ENCODE measurements around the gene GALR3.
"Not testable (repeated sequence)": the region's sequence is repeated elsewhere in the genome, so short reads cannot be mapped to it uniquely, and the experiment has no call there.

GALR3 gene, protein sequence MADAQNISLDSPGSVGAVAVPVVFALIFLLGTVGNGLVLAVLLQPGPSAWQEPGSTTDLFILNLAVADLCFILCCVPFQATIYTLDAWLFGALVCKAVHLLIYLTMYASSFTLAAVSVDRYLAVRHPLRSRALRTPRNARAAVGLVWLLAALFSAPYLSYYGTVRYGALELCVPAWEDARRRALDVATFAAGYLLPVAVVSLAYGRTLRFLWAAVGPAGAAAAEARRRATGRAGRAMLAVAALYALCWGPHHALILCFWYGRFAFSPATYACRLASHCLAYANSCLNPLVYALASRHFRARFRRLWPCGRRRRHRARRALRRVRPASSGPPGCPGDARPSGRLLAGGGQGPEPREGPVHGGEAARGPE

GRCh38 chr22:37823134-37823985 lies at the start of gene GALR3:
Gene GALR3, plus strand, starts transcription at chr22:37823382. Its CDS starts 25 bp downstream, at chr22:37823407.
- DNase-seq, result no peak

- no peak for DNase-seq
These were observed 48.5 kb upstream of the GALR3 start for GRCh38 chr22:37774728-37775127.

DNA sequence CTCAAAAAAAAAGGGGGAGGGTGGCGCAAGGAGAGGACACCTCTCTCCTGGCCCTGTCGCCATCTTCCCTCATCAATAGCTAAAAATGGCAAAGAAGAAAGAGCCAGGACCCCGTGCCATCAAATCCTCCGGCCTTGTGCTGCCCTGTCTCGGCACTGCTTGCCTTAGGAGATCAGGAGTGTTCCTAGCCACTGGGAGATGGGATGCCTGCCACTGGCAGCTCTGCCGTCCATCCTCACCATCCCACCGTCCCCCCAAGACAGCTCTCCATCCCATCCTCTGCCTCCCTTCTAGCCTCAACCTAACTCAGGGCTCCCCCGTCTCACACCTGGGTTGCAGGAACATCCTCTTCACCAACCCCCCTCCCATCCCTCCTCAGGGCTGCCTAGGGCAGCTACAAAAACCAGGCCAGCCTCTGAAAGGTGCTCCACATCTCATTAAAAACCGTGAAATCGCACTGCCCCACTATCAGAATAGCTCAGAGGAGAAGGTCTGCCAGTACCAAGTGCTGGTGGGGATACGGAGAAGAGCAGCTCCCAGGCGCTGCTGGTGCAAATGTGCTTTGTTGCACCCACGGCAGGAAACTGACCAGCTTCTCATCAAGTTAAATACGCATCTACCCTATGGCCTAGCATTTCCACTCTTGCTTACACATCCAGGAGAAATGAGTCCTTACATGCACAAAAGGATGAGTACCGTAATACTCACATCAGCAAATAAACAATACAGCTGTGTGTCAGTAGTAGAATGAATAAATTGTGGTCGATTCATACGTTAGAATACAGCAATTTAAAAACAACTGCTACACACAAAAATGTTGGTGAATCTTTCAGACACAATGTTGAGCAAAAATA lies 47.2 kb upstream of the GALR3 start:
- no peak for DNase-seq

- DNase-seq, result no peak
These were observed 46.6 kb upstream of the GALR3 start for GRCh38 chr22:37776639-37777005.

DNA sequence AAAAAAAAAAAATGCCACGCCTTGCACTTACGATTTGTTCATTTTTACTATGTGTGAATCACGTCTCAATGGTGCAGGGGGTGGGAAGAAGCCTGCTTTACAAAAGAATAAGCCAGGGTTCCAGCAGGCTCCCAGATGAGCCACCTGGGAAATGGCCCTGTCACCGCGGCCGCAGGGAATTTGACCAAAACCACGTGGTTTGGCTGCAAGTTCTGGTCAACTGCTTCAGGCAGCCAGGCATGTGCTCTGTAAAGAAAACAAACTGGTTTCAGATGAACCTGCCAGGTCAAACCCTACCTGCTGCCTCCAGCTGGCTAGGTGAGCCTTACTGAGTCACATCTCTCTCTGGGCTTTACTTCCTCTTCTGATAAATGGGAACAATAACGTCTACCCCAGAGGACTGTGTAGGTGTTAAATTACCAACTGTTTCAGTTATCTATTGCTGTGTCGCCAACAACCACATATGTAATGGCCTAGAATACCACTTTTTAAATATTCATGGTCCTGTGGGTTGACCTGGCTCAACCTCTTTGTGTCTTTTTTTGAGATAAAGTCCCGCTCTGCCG lies 46.0 kb upstream of the GALR3 start:
- DNase-seq, result no peak

- DNase-seq, result no peak
These were observed 44.7 kb upstream of the GALR3 start for GRCh38 chr22:37778370-37779009.

- DNase-seq, result no peak
These were observed 41.6 kb upstream of the GALR3 start for GRCh38 chr22:37781434-37782059.

GRCh38 chr22:37782340-37783168 lies 40.6 kb upstream of the GALR3 start:
- DNase-seq, result no peak

DNA sequence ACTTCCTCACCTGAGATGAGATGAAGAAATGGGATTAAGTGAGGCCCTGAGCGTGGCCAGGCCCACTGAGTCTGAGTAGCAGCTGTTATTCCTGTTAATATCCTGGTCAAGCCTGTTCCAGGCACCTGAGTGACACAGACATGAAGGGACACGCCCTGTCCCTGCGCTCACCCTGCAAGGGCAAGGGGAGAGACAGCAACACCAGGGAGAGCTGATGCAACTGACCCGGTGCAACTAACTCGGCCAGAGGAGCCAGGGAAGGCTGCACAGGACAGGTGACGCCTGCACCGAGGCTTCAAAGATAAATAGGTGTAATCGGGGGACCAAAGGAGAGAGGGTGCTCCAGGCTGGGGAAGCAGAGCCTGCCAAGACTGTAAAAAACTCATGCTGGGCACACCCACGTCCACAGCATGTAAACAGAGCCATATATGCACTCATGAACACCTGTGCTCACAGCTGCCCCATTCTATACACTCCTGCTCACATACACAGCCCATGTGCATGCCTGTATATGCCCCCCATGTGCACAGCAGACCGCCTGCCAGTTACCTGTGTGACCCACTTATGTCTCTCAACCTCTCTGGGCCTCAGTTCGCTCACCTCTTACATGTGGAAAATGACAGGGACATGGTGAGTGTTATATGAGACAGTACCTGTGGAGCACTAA lies 38.2 kb upstream of the GALR3 start:
- no peak for DNase-seq

DNA sequence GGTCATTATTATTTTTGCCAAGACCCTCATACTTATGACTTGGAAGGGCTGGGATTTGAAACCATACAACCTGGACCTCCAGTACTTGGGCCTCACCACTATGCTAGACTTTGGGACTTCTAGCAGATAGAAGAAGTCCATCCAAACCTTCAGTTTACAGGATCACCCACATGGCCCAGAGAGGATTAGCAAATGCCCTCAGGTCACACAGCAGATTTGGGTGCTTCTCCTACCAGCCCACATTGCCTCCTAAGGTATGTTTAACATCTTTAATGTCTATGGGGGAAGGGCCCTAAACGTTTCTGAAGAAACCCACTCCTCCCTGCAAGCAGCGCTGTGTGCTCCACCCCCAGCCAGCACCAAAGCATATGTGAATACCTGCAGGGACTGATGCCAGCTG lies 32.9 kb upstream of the GALR3 start:
- DNase-seq, result no peak

DNA sequence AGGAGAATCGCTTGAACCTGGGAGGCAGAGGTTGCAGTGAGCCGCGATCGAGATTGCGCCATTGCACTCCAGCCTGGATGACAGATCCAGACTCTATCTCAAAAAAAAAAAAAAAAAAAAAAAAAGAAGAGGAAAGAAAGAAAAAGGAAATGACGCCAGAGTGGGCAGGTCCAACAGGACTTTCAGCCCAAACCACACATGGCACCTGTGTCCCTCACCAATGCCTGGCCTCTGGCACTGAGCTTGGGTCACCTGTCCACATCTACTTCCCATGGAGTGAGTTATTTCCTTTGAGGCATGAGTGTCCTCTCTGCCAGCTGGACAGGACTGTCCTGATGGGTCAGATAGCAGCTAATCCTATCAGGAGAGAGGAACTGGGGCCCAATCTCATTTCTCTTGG lies 30.7 kb upstream of the GALR3 start:
- DNase-seq, result no peak

GRCh38 chr22:37794376-37794775 lies 28.8 kb upstream of the GALR3 start:
- DNase-seq, result no peak

- DNase-seq, result no peak
These were observed 27.1 kb upstream of the GALR3 start for GRCh38 chr22:37796079-37796478.

DNA sequence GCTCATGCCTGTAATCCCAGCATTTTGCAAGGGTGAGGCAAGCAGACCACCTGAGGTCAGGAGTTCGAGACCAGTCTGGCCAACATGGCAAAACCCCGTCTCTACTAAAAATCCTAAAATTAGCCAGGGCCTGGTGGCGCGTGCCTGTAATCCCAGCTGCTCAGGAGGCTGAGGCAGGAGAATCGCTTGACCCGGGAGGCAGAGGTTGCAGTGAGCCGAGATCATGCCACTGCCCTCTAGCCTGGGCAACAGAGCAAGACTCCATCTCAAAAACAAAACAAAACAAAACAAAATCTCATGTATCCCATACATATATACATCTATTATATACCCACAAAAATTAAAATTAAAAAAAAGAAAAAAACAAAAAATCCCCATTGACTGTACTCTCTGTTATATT lies 25.9 kb upstream of the GALR3 start:
- DNase-seq, result not testable (repeated sequence)

GRCh38 chr22:37797874-37798500 lies 25.2 kb upstream of the GALR3 start:
- DNase-seq, result no peak

DNA sequence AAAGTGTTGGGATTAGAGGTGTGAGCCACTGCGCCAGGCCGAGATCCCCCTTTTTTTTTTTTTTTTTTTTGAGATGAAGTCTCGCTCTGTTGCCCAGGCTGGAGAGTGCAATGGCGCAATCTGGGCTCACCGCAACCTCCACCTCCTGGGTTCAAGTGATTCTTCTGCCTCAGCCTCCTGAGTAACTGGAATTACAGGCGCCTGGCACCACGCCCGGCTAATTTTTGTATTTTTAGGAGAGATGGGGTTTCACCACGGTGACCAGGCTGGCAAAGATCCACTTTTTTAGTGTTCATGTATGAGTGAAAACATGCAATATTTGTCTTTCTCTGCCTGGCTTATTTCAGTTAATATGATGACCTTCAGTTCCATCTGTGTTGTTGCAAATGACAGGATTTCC lies 23.2 kb upstream of the GALR3 start:
- not testable (repeated sequence) for DNase-seq

DNA sequence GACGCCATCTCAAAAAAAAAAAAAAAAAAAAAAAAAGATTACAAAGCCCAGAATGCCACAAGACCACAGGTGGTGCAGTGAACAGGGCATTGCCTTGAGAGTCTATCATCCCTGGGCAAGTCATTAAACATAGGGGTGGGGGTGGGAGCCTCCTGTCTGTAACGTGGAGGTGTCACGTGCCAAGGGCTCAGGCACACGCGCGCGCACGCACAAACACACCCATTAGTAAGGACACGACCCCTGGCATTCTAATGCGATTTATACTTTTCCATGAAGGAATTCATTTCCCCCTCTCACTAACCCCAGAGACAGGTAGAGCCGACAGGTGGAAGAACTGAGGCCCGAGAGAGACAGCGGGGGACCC lies 21.3 kb upstream of the GALR3 start:
- no peak for DNase-seq

DNA sequence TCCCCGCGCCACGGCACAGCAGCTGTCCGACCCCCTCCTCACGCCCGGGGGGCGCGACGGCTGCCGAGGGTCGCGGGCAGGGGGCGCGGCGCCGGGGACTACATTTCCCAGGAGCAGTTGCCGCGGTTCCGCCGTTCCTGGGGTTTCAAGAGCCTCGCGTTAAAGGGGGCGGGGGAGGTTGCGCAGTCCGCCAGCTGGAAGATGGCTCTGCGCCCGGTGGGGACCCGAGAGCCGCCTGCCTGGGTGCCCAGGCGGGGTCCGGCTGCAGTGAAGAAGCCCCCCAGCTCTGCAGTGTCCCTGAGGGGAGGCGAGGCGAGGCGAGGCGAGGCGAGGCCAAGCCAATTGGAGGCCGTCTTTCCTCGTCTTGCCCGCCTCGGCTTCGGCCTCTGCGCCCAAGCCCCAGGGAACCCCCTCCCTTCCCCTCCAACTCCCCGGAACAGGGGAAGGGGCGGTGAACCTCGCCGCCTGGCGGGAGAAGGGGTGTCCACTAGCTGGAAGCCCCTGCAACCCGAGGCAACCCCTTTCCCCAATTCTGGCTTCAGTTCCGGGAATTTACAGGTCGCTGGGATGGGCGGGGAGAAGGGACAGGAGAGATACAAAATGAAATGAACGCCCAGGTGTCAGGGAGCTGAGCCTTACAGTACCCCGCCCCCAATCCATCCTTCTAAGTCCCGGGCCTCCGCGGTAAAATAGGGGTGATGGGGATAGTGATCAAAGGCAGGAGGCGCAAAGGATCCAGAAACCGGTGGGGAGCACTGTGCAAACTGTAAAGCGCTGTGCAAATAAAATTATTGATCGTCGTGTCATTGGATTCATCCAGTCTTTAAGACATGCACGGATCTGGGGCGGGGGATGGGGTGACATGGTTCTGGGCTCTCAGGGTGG lies 20.6 kb upstream of the GALR3 start:
- DNase-seq, result no peak

- no peak for DNase-seq
These were observed 20.0 kb upstream of the GALR3 start for GRCh38 chr22:37803195-37803638.

Data from activated CD4-positive, CD25-positive, alpha-beta regulatory T cell (primary cell).